IMR-90 (cell line): ENCODE data around the gene BMP7.

ENCODE experiments used
- MAFK ChIP-seq: IDR thresholded peaks from 2 replicates; pipeline ENCODE4 v1.6.1; 2012; ENCODE audit warnings: low read depth, low read length, improper control_type of control experiment
- TF ChIP-seq, protein P1 (sequence below): conservative IDR thresholded peaks from 2 replicates; pipeline ENCODE4 v1.5.1; 2012; ENCODE audit warnings: mild to moderate bottlenecking, low read depth, low read length, improper control_type of control experiment

DNA sequence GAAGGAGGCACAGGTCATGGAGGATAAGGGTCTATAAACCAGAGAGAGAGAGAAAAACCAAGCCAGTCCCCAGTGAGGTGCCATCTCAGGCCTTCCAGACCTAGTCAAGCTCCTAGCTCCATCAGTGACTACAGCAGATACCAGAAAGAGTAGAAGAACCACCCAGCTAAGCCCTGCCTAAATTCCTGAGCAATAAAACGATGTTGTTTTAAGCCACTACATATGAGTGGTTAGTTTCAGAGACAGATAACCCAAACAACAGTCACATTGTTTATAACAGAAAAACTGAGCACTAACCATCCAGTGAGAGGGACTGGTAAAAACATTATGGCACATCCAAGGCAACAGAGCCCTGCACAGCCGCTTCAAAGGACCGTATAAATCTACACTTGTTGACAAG lies 59.2 kb downstream of the BMP7 start:
- TF ChIP-seq, protein P1, sequence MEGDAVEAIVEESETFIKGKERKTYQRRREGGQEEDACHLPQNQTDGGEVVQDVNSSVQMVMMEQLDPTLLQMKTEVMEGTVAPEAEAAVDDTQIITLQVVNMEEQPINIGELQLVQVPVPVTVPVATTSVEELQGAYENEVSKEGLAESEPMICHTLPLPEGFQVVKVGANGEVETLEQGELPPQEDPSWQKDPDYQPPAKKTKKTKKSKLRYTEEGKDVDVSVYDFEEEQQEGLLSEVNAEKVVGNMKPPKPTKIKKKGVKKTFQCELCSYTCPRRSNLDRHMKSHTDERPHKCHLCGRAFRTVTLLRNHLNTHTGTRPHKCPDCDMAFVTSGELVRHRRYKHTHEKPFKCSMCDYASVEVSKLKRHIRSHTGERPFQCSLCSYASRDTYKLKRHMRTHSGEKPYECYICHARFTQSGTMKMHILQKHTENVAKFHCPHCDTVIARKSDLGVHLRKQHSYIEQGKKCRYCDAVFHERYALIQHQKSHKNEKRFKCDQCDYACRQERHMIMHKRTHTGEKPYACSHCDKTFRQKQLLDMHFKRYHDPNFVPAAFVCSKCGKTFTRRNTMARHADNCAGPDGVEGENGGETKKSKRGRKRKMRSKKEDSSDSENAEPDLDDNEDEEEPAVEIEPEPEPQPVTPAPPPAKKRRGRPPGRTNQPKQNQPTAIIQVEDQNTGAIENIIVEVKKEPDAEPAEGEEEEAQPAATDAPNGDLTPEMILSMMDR: no peak
- TF ChIP-seq MAFK: no peak
